Heart right ventricle (tissue), 16 donors: ENCODE measurements around the gene TMEM63C. TPM values are rescaled to one million over a fixed set of nuclear protein-coding genes. Genes with fewer than 3 reads are reported as not detected.
A peak's percentile ranks its signal among the peaks of the same experiment; 100 is the strongest.

ENCODE experiments used
- ATAC-seq, 8 donors: fragments of 200-7000 bp; cut with Tn5 transposase; one replicate each; pipeline ENCODE4 v1.9.1; 2020; ENCODE audit warnings: mild to moderate bottlenecking in 8 of 8, moderate library complexity in 8 of 8, moderate number of reproducible peaks in 1 of 8
- DNase-seq, 2 donors: peaks; one replicate each; pipeline ENCODE4 v3.0.0-alpha.2; 2020
- H3K27ac ChIP-seq, 10 donors: fragments of 200-600 bp; sonication (generic) in 2 of 10; one replicate each; pipeline versions ENCODE4 v1.5.0 to v1.8.0; 2020 to 2022; ENCODE audit warnings: mild to moderate bottlenecking in 3 of 10
- H3K27me3 ChIP-seq, 7 donors: fragments of 200-600 bp; one replicate each; pipeline ENCODE4 v1.8.0; 2021 to 2022; ENCODE audit warnings: mild to moderate bottlenecking in 2 of 7
- H3K36me3 ChIP-seq, 9 donors: fragments of 200-600 bp; sonication (generic) in 1 of 9; one replicate each; pipeline versions ENCODE4 v1.5.0 to v1.8.0; 2020 to 2022; ENCODE audit warnings: mild to moderate bottlenecking in 2 of 9
- H3K4me1 ChIP-seq, 9 donors: fragments of 200-600 bp; sonication (generic) in 1 of 9; one replicate each; pipeline versions ENCODE4 v1.5.0 to v1.8.0; 2020 to 2022; ENCODE audit warnings: mild to moderate bottlenecking in 4 of 9
- H3K4me3 ChIP-seq, 10 donors: fragments of 200-600 bp; sonication (generic) in 2 of 10; one replicate each; pipeline versions ENCODE4 v1.5.0 to v1.8.0; 2020 to 2022; ENCODE audit warnings: mild to moderate bottlenecking in 7 of 10, moderate library complexity in 2 of 10
- H3K9me3 ChIP-seq, 11 donors: fragments of 200-600 bp in 10 of 11; sonication (generic) in 2 of 11; one replicate each; pipeline versions ENCODE4 v1.5.0 to v1.8.0; 2013 to 2022; ENCODE audit warnings: mild to moderate bottlenecking in 2 of 11, control low read depth in 1 of 11, moderate library complexity in 1 of 11
- CTCF ChIP-seq, 9 donors: fragments of 200-600 bp; sonication (generic) in 2 of 9; IDR thresholded peaks; one replicate each; pipeline versions ENCODE4 v1.5.0 to v1.8.0; 2021 to 2022; ENCODE audit warnings: antibody characterized with exemption in 9 of 9, mild to moderate bottlenecking in 5 of 9, moderate library complexity in 1 of 9
- WGBS, 2 donors: extraction: QIAGEN DNeasy Blood & Tissue Kit; methylation state at CpG; one replicate each; pipeline ENCODE4 v1.1.7; 2013; ENCODE audit warnings: inconsistent platforms in 1 of 2; 5-methylcytosine and 5-hydroxymethylcytosine counted together
- intact Hi-C, 10 donors: fragments of 100-400 bp; cut with DNase I; formaldehyde crosslinking; loops; one replicate each; pipeline versions ENCODE4 v1.11.1 to v1.14.2; 2022
- polyA plus RNA-seq, 2 donors: library from polyadenylated mRNA; stranded (reverse); fragments of 200-250 nt; gene quantifications; one replicate each; pipeline ENCODE4 v1.2.3, GENCODE V29; 2013
- total RNA-seq, 10 donors: library from RNA; stranded (reverse); fragmentation: NEBNext Ultra II Directional in 3 of 10; extraction: Animal tissue kit (Norgen Biotek cat#: 25700) in 3 of 10; gene quantifications; one replicate each; pipeline versions ENCODE4 v1.2.1 to v1.2.4, GENCODE V29; 2021 to 2023
- donor health status: Arrhythmogenic right ventricular cardiomyopathy.
- donor health status: ischemic (EF 13 %, LVEDD 7.1; RV severe dilation, severe dysfunction).
- donor health status: healthy with polysubstance abuse.
- donor health status: DM: no; HTN: yes; CAD: no.
- donor health status: DM: no; HTN: no; CAD: no.
- donor health status: ischemic (EF 25% LVEDD 6.9; RV normal size, moderate dysfunction).
- donor health status: ischemic (EF 25% LVEDD 5.7; RV mildly dilated, moderate dysfunction).
- donor health status: healthy.
- donor health status: DM: yes; HTN: yes; CAD: no.
- donor health status: Ischemic cardiomyopathy.
- donor health status: ischemic (EF 35%, LVEDD 5.7; RV mildly dilated, moderate dysfunction).
- donor health status: nonischemic (EF 11% LVEDD 7.7; RV severe dilation, severe dysfunction).
- donor health status: DM: yes; HTN: yes; CAD: no.
- donor health status: PGD.
- donor health status: ischemic (EF 29% LVEDD 5.4; RV normal size, mild dysfunction).
- donor health status: nonischemic (EF 23%, LVEDD 6.1; RV moderate dilation, normal function).

TMEM63C gene
- total and polyA plus RNA-seq, 12 donors, result under 0.01 to 7.2 (median 0.53) TPM

GRCh38 chr14:77296155-77296554 lies 114.6 kb downstream of the TMEM63C start:
- H3K4me3 ChIP-seq, result no peak overlapping the region
- DNase-seq (no peak), ATAC-seq (peak in 1 of 8 donors; percentile 27)
- H3K9me3 ChIP-seq, result no peaks in the 10 kb centered on the region
- H3K27me3 ChIP-seq, result no peaks in the 10 kb centered on the region
- TF ChIP-seq CTCF (IDR thresholded peaks at IDR 0.05), result no peak
- peaks cover 0 to 1% (median 0%) of the 10 kb centered on the region in 9 donors for H3K4me1 ChIP-seq
- 70 to 72% methylated on average over 13 of the region's 13 CpGs for whole genome bisulfite sequencing, 2 donors
- intact Hi-C loops, result loop anchor here in 1 of 10 donors (10.0 kb wide), 1 partner anchor 259 kb away; no protein-coding TSS in a partner anchor
- peaks cover 0 to 95% (median 27%) of the 10 kb centered on the region in 9 donors for H3K36me3 ChIP-seq
- no peak overlapping the region for H3K27ac ChIP-seq

- Histone ChIP-seq H3K27ac (no peak overlapping the region), H3K4me1 (peaks cover 0 to 8% (median 0%) of the 10 kb centered on the region in 9 donors), H3K36me3 (peaks cover 0 to 89% (median 27%) of the 10 kb centered on the region in 9 donors), H3K27me3 (no peaks in the 10 kb centered on the region), H3K4me3 (no peak overlapping the region), H3K9me3 (no peaks in the 10 kb centered on the region)
- DNase-seq (no peak), ATAC-seq (no peak)
- 85 to 87% methylated on average over 8 of the region's 8 CpGs for WGBS, 2 donors
- no peak for TF ChIP-seq CTCF (IDR thresholded peaks at IDR 0.05)
- intact Hi-C loops, result loop anchor here in 1 of 10 donors (10.0 kb wide), 1 partner anchor 258 kb away; no protein-coding TSS in a partner anchor
Observed at GRCh38 chr14:77296906-77297305, 115.3 kb downstream of the TMEM63C start.

- intact Hi-C loops, result loop anchor here in 6 of 10 donors (5.0 to 10.0 kb wide), 4 partner anchors 145 to 255 kb away; no protein-coding TSS in a partner anchor
- WGBS, 2 donors, result 64 to 75% methylated on average over 4 of the region's 4 CpGs
- DNase-seq (no peak), ATAC-seq (peak in 1 of 8 donors; percentile 18)
- H3K27ac ChIP-seq, result no peak overlapping the region
- H3K4me3 ChIP-seq, result no peak overlapping the region
- H3K27me3 ChIP-seq, result no peaks in the 10 kb centered on the region
- H3K36me3 ChIP-seq, result peaks cover 0 to 89% (median 29%) of the 10 kb centered on the region in 9 donors
- H3K9me3 ChIP-seq, result no peaks in the 10 kb centered on the region
- TF ChIP-seq CTCF (IDR thresholded peaks at IDR 0.05), result no peak
- H3K4me1 ChIP-seq, result peaks cover 0 to 30% (median 0%) of the 10 kb centered on the region in 9 donors
Observed at GRCh38 chr14:77299771-77300170, 118.2 kb downstream of the TMEM63C start.

GRCh38 chr14:77301103-77301502 lies 119.5 kb downstream of the TMEM63C start:
- Histone ChIP-seq H3K4me3 (no peak overlapping the region), H3K27me3 (no peaks in the 10 kb centered on the region), H3K4me1 (peaks cover 0 to 30% (median 0%) of the 10 kb centered on the region in 9 donors), H3K36me3 (peaks cover 0 to 94% (median 24%) of the 10 kb centered on the region in 9 donors), H3K9me3 (no peaks in the 10 kb centered on the region), H3K27ac (no peak overlapping the region)
- intact Hi-C loops, result loop anchor here in 5 of 10 donors (5.0 to 10.0 kb wide), 4 partner anchors 146 to 254 kb away; no protein-coding TSS in a partner anchor
- 40 to 44% methylated on average over 10 of the region's 10 CpGs for WGBS, 2 donors
- ATAC-seq (peak; percentile 28 to 78 (median 65)), DNase-seq (peak; percentile 56 to 69)
- TF ChIP-seq CTCF (IDR thresholded peaks at IDR 0.05), result peak; percentile 29 to 75 (median 60)
